GM18505 (cell line): ENCODE results near the gene HCRT.

Source experiments
- ATAC-seq: cut with Tn5 transposase; IDR thresholded peaks from one replicate; pipeline ENCODE4 v1.9.1; 2021; ENCODE audit not compliant: unreplicated experiment
- POLR2A ChIP-seq: IDR thresholded peaks from 4 replicates; pipeline ENCODE4 v1.6.1; 2011; ENCODE audit warnings: borderline replicate concordance; ENCODE audit not compliant: insufficient read depth, insufficient read length; ENCODE audit errors: extremely low read depth

HCRT gene

DNA sequence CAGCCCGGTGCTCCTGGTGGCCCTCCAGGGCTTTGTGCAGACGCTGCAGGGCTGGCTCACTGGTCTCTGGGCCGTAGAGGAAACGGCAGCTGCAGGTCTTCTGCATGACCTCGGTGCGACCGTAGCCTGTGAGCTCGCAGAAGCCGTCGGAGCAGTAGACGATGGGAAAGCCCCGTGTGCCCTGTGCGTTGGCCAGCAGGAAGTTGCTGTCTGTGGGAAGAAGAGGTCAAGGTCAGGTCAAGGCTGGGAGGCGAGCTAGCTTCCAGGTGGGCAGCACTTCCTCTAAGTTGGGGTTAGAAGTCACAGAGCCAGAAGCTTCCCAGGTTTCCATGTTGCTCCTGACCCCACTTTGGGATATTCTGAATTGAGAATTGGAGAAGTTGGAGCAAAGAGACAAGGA, 6.4 kb downstream of the HCRT start:
- TF ChIP-seq POLR2A = no peak
- no peak for ATAC-seq

DNA sequence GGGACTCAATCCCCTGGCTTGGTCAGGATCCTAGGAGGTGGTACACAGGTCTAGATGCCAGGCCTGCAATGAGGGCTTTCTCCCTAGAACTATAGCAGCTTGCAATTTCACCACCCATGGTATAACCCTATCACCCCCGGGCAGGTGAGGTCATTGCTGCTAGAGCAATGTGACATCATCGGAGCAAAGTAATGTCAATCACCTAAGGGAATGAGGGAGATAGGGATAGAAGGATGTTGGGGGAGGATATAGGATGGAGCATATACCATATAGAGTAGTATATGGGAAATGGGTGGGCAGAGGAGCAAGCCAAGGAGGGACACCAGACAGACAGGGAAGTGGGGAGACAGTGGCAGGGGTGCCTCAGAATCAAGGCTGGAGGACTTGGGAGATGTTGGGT, 7.6 kb downstream of the HCRT start:
- ATAC-seq = no peak
- TF ChIP-seq POLR2A = no peak

GRCh38 chr17:42174126-42174783, 11.0 kb downstream of the HCRT start:
- ATAC-seq = no peak
- no peak for TF ChIP-seq POLR2A

DNA sequence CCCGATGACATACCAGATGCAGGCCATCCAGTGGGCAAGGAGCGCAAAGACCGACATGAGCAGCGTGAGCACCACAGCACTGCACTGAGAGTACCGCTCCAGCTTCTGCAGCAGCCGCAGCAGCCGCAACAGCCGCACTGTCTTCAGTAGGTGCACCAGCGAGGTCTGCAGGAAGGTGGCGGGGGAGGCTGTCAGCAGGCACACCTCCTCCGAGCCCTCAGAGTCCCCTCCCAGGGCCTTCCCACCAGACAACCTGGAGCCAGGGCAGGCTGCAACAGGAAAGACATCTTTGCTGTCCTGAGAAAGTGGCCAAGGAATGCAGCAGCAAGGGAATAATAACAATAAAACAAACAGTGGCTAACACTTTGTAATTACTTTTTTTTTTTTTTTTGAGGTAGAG, 13.4 kb downstream of the HCRT start:
- ATAC-seq = no peak
- no peak for TF ChIP-seq POLR2A

GRCh38 chr17:42169351-42169750, 15.9 kb downstream of the HCRT start:
- TF ChIP-seq POLR2A = no peak
- no peak for ATAC-seq

GRCh38 chr17:42167807-42168206, 17.4 kb downstream of the HCRT start:
- ATAC-seq = no peak
- no peak for TF ChIP-seq POLR2A

- no peak for TF ChIP-seq POLR2A
- ATAC-seq = no peak
Observed at GRCh38 chr17:42166196-42166763, 19.0 kb downstream of the HCRT start.

- no peak for ATAC-seq
- no peak for TF ChIP-seq POLR2A
Observed at GRCh38 chr17:42165751-42166150, 19.5 kb downstream of the HCRT start.

DNA sequence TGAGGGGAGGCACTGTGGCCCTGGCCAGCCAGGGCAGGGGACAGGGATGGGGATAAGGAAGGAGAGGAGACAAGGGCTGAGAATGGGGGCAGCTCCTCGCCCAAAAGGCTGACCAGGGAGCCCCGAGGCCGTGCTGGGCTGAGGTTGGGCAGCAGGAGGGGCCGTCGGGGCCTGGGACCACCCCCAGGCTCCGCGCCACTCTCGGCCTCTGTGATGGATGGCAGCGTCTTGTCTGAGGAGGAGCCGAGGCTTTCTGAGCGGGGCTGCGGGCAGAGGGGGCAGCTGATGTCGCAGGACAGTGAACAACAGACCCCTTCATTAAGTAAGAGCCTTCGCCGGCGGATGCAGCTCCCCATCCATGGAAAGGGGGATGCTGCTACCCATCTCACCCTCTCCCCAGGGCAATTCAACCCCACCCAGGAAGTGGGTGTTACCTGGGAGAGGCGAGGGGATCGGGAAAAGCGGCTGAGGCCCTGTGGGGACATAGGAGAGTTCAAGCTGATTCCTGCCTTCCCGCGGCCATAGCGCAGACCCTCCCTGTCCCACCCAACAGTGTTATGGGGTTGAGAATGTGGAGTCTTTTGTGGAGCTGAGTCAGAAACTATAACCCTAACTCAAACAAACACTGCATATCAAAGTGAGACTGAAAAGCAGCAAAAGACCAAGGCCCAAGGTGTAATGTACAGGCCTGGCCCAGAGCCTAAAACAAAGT, 21.4 kb downstream of the HCRT start:
- no peak for ATAC-seq

GRCh38 chr17:42163113-42163512, 22.1 kb downstream of the HCRT start:
- no peak for TF ChIP-seq POLR2A
- ATAC-seq = no peak

More for the DNA sequence above, 21.4 kb downstream of the HCRT start:
- TF ChIP-seq POLR2A = no peak

GRCh38 chr17:42160531-42160910, 24.7 kb downstream of the HCRT start:
- no peak for ATAC-seq
- no peak for TF ChIP-seq POLR2A

DNA sequence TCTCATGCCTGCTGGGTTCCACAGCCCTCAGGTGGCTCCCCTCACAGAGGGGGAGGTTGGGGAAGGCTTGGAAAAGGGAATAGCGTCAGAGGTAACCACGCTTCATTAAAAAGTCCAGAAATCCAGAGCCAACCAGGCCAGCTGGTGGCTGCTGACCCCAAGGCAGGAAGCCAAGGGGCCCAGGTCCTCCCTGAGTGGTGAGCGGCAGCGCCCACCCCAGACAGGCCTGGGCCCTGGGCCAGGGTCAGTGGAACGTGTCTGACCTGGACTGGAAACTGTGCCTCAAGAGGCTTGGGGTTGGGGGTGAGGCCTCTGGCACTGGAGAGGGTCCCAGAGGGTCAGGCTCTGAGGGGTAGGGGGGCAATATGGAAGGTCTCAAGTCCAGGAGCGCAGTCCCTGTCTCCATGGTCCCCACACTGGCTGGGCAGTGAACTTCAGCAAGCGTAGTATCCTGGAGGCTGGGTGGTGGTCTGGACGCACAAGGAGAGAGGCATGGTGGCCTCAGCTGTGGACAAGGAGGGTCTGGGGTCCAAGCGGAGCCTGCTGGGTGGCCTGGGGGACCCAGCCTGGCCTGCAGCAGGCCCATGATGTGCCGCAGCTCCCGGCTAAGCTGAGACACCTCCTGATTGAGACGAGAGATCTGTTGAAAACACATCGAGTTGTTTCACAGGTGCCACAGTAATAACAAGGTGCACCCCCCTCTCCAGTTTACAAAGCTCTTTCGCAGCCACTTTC, 25.3 kb downstream of the HCRT start:
- ATAC-seq = no peak
- no peak for TF ChIP-seq POLR2A

- no peak for TF ChIP-seq POLR2A
Observed at GRCh38 chr17:42155614-42156045, 29.6 kb downstream of the HCRT start.

More at GRCh38 chr17:42155614-42156045, 29.6 kb downstream of the HCRT start:
- ATAC-seq = no peak
